HTERT RPE-1 (cell line): ENCODE data around the gene GPR157.
"Not testable (repeated sequence)": the region's sequence is repeated elsewhere in the genome, so short reads cannot be mapped to it uniquely, and the experiment has no call there.

Source experiments
- in situ Hi-C: fragments of 300-500 bp; cut with MboI; formaldehyde crosslinking; loops from 4 replicates; pipeline ENCODE4 v1.14.3; 2020; ENCODE audit warnings: low sequenced_read_pairs

Gene GPR157

GRCh38 chr1:9146156-9146555, 17.3 kb upstream of the GPR157 start:
- in situ Hi-C loops = no loop called here

DNA sequence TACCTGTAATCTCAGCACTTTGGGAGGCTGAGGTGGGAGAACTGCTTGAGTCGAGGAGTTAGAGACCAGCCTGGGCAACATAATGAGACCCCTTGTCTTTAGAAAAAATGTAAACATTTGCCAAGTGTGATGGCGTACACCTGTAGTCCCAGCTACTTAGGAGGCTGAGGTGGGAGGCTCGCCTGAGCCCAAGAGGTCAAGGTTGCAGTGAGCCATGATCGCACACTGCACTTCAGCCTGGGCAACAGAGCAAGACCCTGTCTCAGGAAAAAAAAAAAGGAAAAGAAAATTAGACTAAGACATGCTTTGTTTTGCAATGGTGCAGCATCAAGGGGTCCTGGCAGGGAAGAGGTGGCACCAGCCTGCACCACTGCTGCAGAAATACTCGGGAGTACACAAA, 16.8 kb upstream of the GPR157 start:
- in situ Hi-C loops = no loop called here

- in situ Hi-C loops = no loop called here
These were observed 16.2 kb upstream of the GPR157 start for GRCh38 chr1:9145021-9145668.

GRCh38 chr1:9144494-9144893, 15.6 kb upstream of the GPR157 start:
- in situ Hi-C loops = not testable (repeated sequence)

DNA sequence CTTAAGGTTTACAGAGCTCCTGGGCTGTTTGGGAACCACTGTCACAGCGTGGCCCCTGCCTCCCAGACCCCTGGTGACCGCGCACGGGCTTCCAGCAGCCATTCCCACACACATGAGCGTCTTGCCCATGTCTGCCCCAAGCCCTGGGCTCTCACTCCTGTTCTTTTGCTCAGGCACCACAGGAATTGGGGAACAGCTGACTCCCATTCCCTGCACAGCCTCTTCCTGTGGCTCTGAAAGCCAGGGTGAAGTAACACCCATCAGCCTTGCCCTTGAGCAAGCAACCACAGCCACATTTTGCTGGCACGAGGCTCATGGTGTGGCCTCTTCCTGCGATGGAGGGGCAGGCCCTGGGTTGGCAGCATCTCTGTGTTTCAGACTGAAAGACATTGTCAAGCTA, 14.3 kb upstream of the GPR157 start:
- in situ Hi-C loops = no loop called here

DNA sequence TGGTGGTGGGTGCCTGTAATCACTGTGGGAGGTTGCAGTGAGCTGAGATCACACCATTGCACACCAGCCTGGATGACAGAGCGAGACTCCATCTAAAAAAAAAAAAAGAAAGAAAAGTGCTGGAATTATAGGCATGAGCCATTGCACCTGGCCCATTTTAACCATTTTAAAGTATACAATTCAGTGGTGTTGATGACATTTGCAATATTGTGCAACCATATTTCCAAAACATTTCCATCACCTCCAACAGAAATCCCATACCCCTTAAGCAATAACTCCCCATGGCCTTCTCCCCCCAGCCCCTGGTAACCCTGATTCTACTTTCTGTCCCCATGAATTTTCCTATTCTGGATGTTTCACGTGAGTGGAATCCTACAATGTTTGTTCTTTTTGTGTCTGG, 11.0 kb upstream of the GPR157 start:
- in situ Hi-C loops = no loop called here

- in situ Hi-C loops = no loop called here
These were observed 8.0 kb upstream of the GPR157 start for GRCh38 chr1:9136932-9137331.

DNA sequence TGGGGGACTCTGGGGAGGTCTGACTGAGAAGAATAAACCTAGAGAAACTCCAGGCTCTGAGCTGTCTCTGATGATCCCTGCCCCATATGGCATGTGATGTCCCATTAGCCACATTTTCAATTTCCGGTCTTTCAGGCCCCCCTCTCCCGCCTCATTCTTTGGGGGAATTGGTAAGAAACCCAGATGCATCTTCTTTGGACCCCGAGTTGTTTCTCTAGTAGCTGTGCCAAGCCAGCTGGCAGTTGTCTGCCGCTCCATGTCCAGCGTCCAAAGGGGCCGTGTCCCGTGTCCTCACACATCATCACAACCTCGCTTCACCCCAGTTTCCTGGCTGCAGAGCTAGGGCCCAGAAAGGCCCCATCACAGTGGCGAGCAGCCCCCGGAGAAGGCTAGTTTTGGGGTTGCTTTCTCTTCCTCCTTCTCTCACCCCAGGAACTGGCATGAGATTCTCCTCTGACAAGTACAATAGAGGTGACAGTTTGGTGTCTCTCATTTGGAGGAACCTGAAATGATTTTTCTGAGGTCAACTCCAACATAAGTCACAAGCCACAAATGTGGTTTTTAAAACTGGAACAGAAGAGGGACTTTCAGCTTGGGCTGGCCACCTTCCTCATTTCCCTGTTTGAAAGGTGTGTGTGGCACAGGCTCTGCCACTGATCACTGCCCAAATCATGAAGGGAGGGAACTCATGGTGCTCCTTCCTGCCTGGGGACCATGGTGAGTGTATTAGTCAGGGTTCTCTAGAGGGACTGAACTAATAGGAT, 6.4 kb upstream of the GPR157 start:
- in situ Hi-C loops = no loop called here

DNA sequence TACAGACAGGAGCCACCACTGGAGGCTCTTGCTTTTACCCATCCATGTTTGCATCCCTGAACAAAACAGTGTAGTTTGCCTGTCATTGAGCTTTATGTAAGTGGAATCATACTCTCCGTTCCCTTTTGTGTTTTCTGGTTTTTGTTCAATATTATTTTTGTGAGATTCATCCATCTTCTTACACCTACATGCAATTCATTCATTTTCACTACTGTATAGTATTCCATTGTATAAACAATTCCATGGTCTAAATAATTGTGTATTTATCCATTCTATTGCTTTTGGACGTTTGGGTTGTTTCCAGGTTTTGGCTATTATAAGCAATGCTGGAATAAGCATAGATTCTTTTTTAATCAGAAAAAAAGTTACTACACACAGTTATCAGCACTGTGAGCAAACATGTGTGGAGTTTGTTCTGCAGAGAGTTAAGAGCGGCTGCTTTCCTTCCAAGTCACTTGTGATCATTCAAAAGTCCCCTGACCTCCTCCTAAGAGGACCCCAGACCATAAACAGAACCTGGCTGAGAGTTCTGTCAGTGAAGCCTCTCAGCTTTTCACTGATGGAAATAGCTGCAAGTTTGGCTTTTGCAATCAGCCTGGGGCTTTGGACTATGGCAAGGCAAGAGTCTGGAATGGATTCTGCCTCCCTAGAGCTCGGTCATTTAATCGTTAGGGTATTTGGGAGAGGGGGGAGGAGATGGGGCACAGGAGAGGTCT, 5.1 kb upstream of the GPR157 start:
- in situ Hi-C loops = no loop called here

DNA sequence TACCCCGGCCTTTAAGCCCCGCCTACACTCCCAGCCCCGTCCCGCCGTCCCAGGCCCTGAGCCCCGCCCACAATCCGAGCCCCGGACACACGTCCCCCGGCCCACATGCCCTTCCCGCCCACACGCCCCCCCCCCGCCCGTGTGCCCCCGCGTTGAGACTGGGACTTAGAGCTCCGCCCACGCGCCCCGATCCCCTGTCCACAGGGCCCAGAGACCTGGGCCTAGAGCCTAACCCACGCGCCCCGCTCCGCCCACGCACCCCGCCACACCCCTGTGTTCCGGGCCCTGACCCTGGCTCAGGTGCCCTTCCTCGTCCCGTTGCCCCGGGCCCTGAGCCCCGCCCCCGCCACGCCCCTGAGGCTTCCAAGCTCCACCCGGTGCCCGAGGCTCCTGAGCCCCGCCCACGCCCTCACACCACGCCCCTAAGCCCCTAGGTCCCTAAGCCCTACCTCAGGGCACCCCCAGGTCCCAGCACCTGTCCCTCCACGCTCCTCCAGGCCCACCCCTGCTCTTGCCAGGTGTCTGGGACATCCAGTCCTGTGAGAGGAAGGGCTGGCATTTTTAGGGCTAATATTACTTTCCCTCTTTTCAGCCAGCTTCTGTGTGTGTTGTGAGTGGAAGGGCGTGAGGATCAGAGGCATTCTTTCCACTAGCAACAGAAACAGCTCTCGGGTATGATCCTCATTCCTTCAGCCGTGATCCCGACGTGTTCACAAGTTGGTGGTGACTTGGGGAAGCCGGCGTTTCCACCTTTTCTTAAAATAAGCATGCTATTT, 552 bp upstream of the GPR157 start:
- in situ Hi-C loops = no loop called here

GRCh38 chr1:9128166-9128519, 759 bp downstream of the GPR157 start:
- in situ Hi-C loops = no loop called here

- in situ Hi-C loops = no loop called here
These were observed 1.3 kb downstream of the GPR157 start for GRCh38 chr1:9127395-9128165.

GRCh38 chr1:9126511-9126910, 2.4 kb downstream of the GPR157 start:
- in situ Hi-C loops = no loop called here

GRCh38 chr1:9125847-9126246, 3.1 kb downstream of the GPR157 start:
- in situ Hi-C loops = not testable (repeated sequence)

GRCh38 chr1:9125325-9125724, 3.6 kb downstream of the GPR157 start:
- in situ Hi-C loops = no loop called here

DNA sequence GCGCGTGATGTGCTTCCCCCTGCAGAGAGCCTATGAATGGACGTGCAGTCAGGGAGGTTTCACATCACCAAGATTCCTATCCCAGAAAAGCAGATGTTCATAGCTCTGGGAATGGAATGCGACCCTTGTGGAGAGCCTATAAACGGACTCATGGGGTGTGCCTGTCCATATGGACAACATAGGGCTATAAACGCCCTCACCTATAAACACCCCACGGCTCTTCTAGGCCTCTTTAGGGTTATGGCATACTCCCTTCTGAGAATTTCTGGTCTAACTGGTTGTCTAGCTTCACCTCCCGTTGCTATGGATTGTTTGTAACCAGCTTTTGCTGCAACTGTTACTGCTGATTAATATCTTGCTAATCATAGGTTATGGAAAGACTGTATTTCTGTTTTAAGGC, 4.5 kb downstream of the GPR157 start:
- in situ Hi-C loops = not testable (repeated sequence)

DNA sequence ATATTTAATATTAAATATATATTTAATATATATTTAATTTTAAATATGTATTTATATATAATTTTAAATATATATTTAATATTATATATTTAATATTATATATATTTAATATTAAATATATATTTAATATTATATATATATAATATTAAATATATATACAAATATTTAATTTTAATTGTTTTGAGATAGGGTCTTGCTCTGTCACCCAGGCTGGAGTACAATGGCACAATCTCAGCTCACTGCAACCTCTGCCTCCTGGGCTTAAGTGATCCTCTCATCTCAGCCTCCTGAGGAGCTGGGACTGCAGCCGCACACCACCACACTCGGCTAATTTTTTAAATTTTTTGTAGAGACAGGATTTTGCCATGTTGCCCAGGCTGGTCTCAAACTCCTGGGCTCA, 5.2 kb downstream of the GPR157 start:
- in situ Hi-C loops = not testable (repeated sequence)

DNA sequence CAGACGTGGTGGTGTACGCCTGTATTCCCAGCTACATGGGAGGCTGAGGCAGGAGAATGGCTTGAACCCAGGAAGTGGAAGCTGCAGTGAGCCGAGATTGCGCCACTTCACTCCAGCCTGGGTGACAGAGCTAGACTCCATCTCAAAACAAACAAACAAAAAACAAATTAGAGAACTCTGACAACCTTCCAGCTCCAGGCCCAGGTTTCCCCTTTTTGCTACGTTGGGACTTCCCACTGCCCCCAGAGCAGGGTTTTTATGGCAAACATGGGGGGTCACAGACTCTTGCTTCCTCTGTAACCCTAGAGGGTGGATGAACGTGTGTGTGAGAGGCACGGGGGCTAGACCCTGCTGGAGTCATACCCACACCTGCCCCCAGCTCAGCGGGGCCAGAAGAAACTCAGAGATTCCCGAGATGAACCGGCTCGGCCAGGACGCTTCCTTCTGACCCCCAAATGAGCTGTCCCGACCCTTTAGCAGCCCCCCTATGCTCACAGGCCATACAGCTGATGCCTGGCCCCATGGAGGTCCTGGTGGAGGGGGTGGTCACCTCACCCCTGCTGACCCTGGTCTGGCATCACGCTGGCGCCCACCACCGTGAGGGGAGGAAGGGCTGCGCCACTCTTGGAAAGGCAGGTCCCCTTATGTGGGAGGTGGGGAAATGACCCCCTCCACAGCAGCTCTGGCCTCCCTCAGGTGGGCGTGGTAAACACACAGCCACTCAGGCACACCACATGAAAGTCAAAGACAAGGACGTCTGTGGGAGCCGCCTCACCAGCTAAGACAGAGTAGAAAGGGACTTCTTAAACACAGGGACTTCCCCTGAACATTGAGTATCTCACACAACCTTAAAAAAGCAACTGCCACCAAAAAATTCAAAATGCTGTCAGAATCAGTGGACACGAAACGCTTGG, 7.1 kb downstream of the GPR157 start:
- in situ Hi-C loops = no loop called here

DNA sequence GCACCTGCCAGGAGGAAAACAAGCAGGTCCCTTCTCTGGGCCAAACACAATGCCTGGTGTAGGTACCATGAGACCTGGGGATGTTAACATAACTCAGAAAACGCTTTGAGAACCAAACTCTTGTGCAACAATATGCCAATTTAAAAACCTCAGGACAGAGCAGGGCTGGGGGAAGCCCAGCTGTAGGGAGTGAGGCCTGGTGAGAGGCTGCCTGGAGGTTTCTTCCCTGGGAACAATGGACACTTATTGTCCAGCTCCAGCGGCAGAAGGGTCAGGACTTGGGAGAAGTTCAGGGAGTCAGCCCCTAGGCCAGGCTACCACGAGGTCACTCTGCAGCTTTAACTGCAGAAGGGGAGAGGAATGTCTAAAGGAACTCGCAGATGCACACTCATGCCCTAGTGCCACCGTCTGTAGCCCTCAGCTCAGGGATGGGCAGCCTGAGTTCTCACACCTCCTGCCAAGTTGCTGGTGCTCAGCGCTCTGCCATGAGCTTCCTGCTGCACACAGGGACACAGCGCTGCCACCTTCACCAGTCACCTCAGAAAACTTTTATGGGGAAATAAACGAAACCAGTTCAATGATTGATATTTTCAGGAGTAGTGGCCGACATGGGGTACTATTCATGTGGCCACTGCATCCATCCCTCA, 8.5 kb downstream of the GPR157 start:
- in situ Hi-C loops = no loop called here
